ENCODE results near the gene BATF. TPM values are rescaled to one million over a fixed set of nuclear protein-coding genes. Genes with fewer than 3 reads are reported as not detected.

The BATF gene
- total RNA-seq, 1 experiment from 2014 or later = not detected

- no peak for TF ChIP-seq SIN3A (IDR thresholded peaks at IDR 0.05; ENCODE audit: borderline replicate concordance, insufficient read depth, low read depth, low read length)
- no peak for TF ChIP-seq REST (IDR thresholded peaks at IDR 0.05; ENCODE audit: insufficient read depth in 1 of 2, low read depth in 2 of 2, low read length in 1 of 2)
- no peak for TF ChIP-seq CTCF (IDR thresholded peaks at IDR 0.05)
- no peak for TF ChIP-seq POLR2AphosphoS5 (IDR thresholded peaks at IDR 0.05; ENCODE audit: low read depth, low read length)
- TF ChIP-seq TCF7L2 (IDR thresholded peaks at IDR 0.05; ENCODE audit: low read depth, low read length) = no peak
- H3K9me3 ChIP-seq (ENCODE audit: control insufficient read depth, insufficient read depth, low read depth, low read length) = no peaks in the 10 kb centered on the region
- no TSS peak for BruUV-seq (replicated peaks)
- in situ Hi-C loops (cut with HindIII; ENCODE audit: low pct_unique_long_range_greater_than_20kb, low sequenced_read_pairs) = no loop called here
- H3K27ac ChIP-seq (ENCODE audit: low read length) = no peak overlapping the region
- no peaks in the 10 kb centered on the region for H3K4me1 ChIP-seq (ENCODE audit: control insufficient read depth, insufficient read depth, low read length)
- CTCF ChIA-PET = no interaction called here
- H3K27me3 ChIP-seq (ENCODE audit: control insufficient read depth, insufficient read depth, low read length) = no peaks in the 10 kb centered on the region
- POLR2A ChIA-PET = no interaction called here
- H3K36me3 ChIP-seq (ENCODE audit: control insufficient read depth, insufficient read depth, low read length) = no peaks in the 10 kb centered on the region
- no peak overlapping the region for H3K4me3 ChIP-seq (ENCODE audit: low read depth in 2 of 2, low read length in 2 of 2)
- DNase-seq (ENCODE audit: low read depth, low spot score) (no peak), ATAC-seq (no peak)
- intact Hi-C loops (cut with micrococcal nuclease; ENCODE audit: unreplicated experiment) = no loop called here
Measured at GRCh38 chr14:75494896-75495295, 27.4 kb upstream of the BATF start.

- Histone ChIP-seq H3K36me3 (ENCODE audit: control insufficient read depth, insufficient read depth, low read length) (no peaks in the 10 kb centered on the region), H3K9me3 (ENCODE audit: control insufficient read depth, insufficient read depth, low read depth, low read length) (no peaks in the 10 kb centered on the region), H3K4me3 (ENCODE audit: low read depth in 2 of 2, low read length in 2 of 2) (no peak overlapping the region), H3K27me3 (ENCODE audit: control insufficient read depth, insufficient read depth, low read length) (no peaks in the 10 kb centered on the region), H3K4me1 (ENCODE audit: control insufficient read depth, insufficient read depth, low read length) (no peaks in the 10 kb centered on the region), H3K27ac (ENCODE audit: low read length) (no peak overlapping the region)
- in situ Hi-C loops (cut with HindIII; ENCODE audit: low pct_unique_long_range_greater_than_20kb, low sequenced_read_pairs) (no loop called here), intact Hi-C loops (cut with micrococcal nuclease; ENCODE audit: unreplicated experiment) (no loop called here)
- ChIA-PET CTCF (interaction anchor here (0.6 kb wide), 1 partner anchor 82 kb away, joined by 8 read pairs; no protein-coding TSS in a partner anchor), POLR2A (no interaction called here)
- ATAC-seq (no peak), DNase-seq (ENCODE audit: low read depth, low spot score) (no peak)
- BruUV-seq (replicated peaks) = no TSS peak
- no peak for TF ChIP-seq REST (IDR thresholded peaks at IDR 0.05; ENCODE audit: insufficient read depth in 1 of 2, low read depth in 2 of 2, low read length in 1 of 2)
- TF ChIP-seq CTCF (IDR thresholded peaks at IDR 0.05) = no peak
- TF ChIP-seq TCF7L2 (IDR thresholded peaks at IDR 0.05; ENCODE audit: low read depth, low read length) = no peak
- no peak for TF ChIP-seq POLR2AphosphoS5 (IDR thresholded peaks at IDR 0.05; ENCODE audit: low read depth, low read length)
- no peak for TF ChIP-seq SIN3A (IDR thresholded peaks at IDR 0.05; ENCODE audit: borderline replicate concordance, insufficient read depth, low read depth, low read length)
Measured at GRCh38 chr14:75495399-75495798, 26.9 kb upstream of the BATF start.
